Measurements from ENCODE around the gene PRDM15. TPM values are rescaled to one million over a fixed set of nuclear protein-coding genes. Genes with fewer than 3 reads are reported as not detected.

The PRDM15 gene
- total RNA-seq, 1 experiment from 2014 or later, result 16.7 TPM

GRCh38 chr21:41831866-41832595 is 47.1 kb downstream of the PRDM15 start:
- Histone ChIP-seq H3K27ac (ENCODE audit: low read depth, low read length, poor library complexity, severe bottlenecking) (no peak overlapping the region), H3K27me3 (replicated peaks; ENCODE audit: insufficient read depth, low read depth, low read length, poor library complexity) (no peaks in the 10 kb centered on the region), H3K4me1 (ENCODE audit: insufficient read depth, low read length, poor library complexity, severe bottlenecking) (no peaks in the 10 kb centered on the region), H3K9me3 (ENCODE audit: low read depth, low read length, poor library complexity, severe bottlenecking) (no peaks in the 10 kb centered on the region), H3K36me3 (ENCODE audit: insufficient read depth, low read length, poor library complexity, severe bottlenecking) (peaks cover 3% of the 10 kb centered on the region), H3K4me3 (ENCODE audit: low read depth, low read length, poor library complexity, severe bottlenecking) (no peak overlapping the region)
- intact Hi-C loops (cut with micrococcal nuclease; ENCODE audit: unreplicated experiment), result no loop called here
- ChIA-PET POLR2A (ENCODE audit: low non-redundant PET) (no interaction called here), CTCF (no interaction called here)
- DNase-seq (ENCODE audit: low spot score), result no peak
- TF ChIP-seq EZH2 (IDR thresholded peaks at IDR 0.05; ENCODE audit: borderline replicate concordance, low read depth, low read length, poor library complexity, severe bottlenecking), result no peak
- TF ChIP-seq, protein P1, sequence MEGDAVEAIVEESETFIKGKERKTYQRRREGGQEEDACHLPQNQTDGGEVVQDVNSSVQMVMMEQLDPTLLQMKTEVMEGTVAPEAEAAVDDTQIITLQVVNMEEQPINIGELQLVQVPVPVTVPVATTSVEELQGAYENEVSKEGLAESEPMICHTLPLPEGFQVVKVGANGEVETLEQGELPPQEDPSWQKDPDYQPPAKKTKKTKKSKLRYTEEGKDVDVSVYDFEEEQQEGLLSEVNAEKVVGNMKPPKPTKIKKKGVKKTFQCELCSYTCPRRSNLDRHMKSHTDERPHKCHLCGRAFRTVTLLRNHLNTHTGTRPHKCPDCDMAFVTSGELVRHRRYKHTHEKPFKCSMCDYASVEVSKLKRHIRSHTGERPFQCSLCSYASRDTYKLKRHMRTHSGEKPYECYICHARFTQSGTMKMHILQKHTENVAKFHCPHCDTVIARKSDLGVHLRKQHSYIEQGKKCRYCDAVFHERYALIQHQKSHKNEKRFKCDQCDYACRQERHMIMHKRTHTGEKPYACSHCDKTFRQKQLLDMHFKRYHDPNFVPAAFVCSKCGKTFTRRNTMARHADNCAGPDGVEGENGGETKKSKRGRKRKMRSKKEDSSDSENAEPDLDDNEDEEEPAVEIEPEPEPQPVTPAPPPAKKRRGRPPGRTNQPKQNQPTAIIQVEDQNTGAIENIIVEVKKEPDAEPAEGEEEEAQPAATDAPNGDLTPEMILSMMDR (conservative IDR thresholded peaks at IDR 0.05; ENCODE audit: low read depth, low read length), result no peak
- BruUV-seq (replicated peaks), result no TSS peak

GRCh38 chr21:41831453-41831831 is 47.7 kb downstream of the PRDM15 start:
- ChIA-PET CTCF (no interaction called here), POLR2A (ENCODE audit: low non-redundant PET) (no interaction called here)
- no peaks in the 10 kb centered on the region for H3K9me3 ChIP-seq (ENCODE audit: low read depth, low read length, poor library complexity, severe bottlenecking)
- H3K36me3 ChIP-seq (ENCODE audit: insufficient read depth, low read length, poor library complexity, severe bottlenecking), result peaks cover 3% of the 10 kb centered on the region
- H3K4me3 ChIP-seq (ENCODE audit: low read depth, low read length, poor library complexity, severe bottlenecking), result no peak overlapping the region
- no peaks in the 10 kb centered on the region for H3K4me1 ChIP-seq (ENCODE audit: insufficient read depth, low read length, poor library complexity, severe bottlenecking)
- no peak for TF ChIP-seq EZH2 (IDR thresholded peaks at IDR 0.05; ENCODE audit: borderline replicate concordance, low read depth, low read length, poor library complexity, severe bottlenecking)
- TF ChIP-seq, protein P1 (conservative IDR thresholded peaks at IDR 0.05; ENCODE audit: low read depth, low read length), result no peak
- intact Hi-C loops (cut with micrococcal nuclease; ENCODE audit: unreplicated experiment), result no loop called here
- H3K27me3 ChIP-seq (replicated peaks; ENCODE audit: insufficient read depth, low read depth, low read length, poor library complexity), result no peaks in the 10 kb centered on the region
- DNase-seq (ENCODE audit: low spot score), result no peak
- no peak overlapping the region for H3K27ac ChIP-seq (ENCODE audit: low read depth, low read length, poor library complexity, severe bottlenecking)
- no TSS peak for BruUV-seq (replicated peaks)

GRCh38 chr21:41830764-41831452 is 48.2 kb downstream of the PRDM15 start:
- no TSS peak for BruUV-seq (replicated peaks)
- H3K9me3 ChIP-seq (ENCODE audit: low read depth, low read length, poor library complexity, severe bottlenecking), result no peaks in the 10 kb centered on the region

More at GRCh38 chr21:41830764-41831452, 48.2 kb downstream of the PRDM15 start:
- H3K36me3 ChIP-seq (ENCODE audit: insufficient read depth, low read length, poor library complexity, severe bottlenecking), result no peaks in the 10 kb centered on the region
- DNase-seq (ENCODE audit: low spot score), result no peak
- TF ChIP-seq, protein P1 (conservative IDR thresholded peaks at IDR 0.05; ENCODE audit: low read depth, low read length), result no peak
- TF ChIP-seq EZH2 (IDR thresholded peaks at IDR 0.05; ENCODE audit: borderline replicate concordance, low read depth, low read length, poor library complexity, severe bottlenecking), result no peak
- ChIA-PET POLR2A (ENCODE audit: low non-redundant PET) (no interaction called here), CTCF (no interaction called here)
- H3K27ac ChIP-seq (ENCODE audit: low read depth, low read length, poor library complexity, severe bottlenecking), result no peak overlapping the region
- no peak overlapping the region for H3K4me3 ChIP-seq (ENCODE audit: low read depth, low read length, poor library complexity, severe bottlenecking)
- H3K27me3 ChIP-seq (replicated peaks; ENCODE audit: insufficient read depth, low read depth, low read length, poor library complexity), result no peaks in the 10 kb centered on the region
- H3K4me1 ChIP-seq (ENCODE audit: insufficient read depth, low read length, poor library complexity, severe bottlenecking), result no peaks in the 10 kb centered on the region
- intact Hi-C loops (cut with micrococcal nuclease; ENCODE audit: unreplicated experiment), result no loop called here

Data from A673 (cell line).